ENCODE measurements around the gene FOXO6.
A peak's percentile ranks its signal among the peaks of the same experiment; 100 is the strongest.

The FOXO6 gene

DNA sequence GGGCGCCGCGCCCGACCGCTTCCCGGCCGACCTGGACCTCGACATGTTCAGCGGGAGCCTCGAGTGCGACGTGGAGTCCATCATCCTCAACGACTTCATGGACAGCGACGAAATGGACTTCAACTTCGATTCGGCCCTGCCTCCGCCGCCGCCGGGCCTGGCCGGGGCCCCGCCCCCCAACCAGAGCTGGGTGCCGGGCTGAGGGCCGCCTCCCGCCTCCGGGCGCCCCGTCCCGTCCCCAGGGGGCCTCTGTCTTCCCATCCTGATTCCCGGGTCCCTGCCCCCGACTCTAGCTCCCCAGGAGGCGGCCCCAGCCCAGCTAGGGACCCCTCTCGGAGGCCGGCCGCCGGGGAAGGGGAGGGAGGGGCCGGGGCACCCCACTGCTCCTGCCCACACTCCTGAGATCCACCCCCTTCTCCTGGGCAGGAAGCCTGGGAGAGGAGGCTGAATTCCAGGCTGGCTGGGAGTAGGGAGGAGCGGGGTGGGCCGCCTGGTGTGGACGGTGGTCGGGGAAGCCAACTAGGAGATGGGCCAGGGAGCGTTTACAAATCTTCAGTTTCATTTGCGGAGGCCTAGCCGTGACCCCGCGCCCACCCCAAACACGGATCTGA, 21.4 kb downstream of the FOXO6 start:
- no peak for DNase-seq (ENCODE audit: low read depth in 2 of 2)

DNA sequence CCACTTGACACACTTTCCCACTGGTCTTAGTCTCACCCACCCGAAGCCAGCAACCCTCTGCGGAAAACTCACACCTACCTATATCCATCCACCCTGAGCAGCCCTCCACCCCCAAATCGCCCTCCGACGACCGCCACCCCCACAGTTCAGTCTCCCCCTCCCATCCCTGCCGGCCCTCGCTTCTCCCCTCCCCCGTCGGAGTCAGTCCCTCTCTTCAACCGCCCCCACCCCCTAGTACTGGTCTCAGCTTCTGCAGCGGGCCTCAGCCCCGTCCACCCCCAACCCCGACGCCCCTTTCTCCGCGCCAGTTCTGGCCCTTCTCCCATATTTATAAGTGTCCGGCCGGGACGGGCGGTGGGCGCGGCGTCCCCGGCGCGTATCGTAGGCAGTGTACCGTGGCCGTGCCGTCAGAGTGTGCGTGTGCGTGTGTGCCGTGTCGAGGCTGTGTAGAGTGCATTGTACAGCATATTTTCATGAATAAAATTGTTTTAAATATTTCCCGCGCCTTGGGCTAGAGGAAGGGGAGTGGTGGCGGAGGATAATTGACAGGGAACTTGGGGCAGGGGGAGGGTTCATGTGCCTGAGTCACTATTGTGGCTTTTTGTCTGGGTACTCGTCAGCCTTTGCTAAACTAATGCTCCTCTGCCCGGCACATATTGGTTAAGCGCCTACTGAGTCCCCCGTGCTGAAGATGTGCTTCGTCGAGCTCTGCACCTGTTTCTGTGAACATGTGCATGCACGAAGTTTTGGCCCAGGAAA, 22.0 kb downstream of the FOXO6 start:
- DNase-seq (ENCODE audit: low read depth in 2 of 2), result peak in 1 of 2 donors; percentile 17

DNA sequence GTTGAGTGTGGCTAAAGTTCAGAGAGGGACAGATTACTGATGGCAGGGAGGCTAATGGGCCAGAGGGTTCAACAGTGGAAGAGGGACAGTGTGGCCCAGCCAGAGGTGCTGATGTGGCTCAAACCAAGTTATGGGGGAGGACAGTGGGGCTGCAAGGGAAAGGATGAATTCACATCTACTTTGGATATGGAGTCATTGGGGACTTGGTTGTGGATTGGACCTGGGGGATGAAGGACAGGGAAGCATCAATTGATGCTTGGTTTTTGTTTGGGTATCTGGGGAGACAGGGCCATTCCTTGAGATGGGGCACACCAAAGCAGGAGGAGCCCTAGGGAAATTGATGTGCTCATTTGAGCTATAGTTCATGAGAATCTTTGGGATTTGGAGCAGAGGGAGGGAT, 23.3 kb downstream of the FOXO6 start:
- DNase-seq (ENCODE audit: low read depth in 2 of 2), result no peak

DNA sequence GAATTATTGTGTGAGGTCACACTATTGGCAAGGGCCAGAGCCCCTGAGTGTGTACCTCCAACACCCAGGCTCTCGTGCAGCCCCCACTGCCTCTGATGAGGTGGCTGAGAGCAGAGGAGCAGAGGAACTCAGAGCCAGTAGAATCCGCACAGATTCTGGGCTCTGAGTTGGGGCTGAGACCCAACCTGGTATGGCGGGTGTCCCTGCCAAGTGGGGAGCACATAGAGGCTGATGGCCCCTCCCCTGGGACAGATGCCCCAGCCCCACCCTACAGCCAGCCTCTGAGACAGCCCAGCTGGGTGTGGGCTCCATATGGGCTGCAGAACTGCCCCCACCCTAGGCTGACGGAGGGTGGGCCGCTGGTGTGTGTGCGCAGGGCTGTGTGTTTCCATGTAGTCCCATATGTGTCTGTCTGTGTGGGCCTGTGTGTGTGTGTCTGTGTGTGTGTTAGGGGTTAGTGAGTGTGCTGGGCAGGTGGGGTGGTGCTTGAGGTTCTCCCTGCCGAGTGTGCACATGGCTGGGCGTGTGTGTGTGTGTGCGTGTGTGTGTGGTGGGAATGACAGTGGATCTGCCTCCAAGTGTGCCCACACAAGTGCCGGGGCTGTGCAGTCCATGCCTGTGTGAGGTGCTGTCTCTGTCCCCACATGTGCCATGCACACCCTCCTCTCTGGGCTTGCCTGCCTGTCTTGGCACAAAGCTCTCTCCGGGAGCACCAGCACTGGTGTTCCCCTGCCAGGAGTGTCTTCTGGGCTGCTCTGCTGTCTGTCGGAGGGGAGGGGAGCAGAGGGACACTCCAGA, 24.4 kb downstream of the FOXO6 start:
- DNase-seq (ENCODE audit: low read depth in 2 of 2), result no peak

DNA sequence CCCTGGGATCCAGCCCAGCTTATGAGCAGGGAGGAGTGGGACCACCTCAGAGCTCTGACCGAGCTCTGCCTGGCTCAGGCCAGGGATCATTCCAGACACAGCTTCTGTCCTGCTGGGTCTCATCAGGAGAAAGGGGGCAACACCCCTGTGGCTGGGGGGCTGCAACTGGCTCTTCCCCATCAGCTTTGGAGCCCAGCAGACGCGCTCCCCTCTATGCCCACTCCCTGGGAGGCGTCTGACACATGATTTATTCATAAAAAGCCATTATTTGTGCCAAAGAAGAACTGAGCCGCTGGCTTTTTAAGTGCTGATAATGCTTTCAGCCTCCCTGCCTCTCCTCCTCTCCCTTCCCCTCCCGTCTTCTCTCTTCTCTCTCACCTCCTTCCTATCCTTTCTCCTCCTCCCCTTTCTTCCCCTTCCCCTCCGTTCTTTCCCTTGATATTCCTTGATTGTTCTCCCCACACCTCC, 25.0 kb downstream of the FOXO6 start:
- DNase-seq (ENCODE audit: low read depth in 2 of 2), result no peak

DNA sequence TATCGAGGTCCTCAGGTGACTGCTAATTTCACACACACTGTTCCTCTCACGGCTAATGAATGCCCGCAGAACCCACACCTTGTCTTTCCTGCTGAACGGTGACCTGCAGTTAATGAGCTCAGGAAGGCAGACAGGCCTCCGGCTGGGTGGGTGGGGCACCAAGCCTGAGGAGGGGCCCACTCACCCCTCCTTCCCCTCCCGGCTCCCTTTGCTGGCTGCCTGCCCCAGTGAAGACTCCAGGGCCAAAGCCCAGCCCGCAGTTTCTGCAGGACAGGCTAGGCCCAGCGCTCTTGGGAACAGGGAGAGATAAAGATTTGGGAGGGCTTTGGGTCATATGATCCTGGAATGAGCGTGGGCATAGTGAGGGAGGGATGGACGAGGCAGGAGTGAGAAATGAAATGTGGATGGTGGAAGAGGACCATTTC, 26.4 kb downstream of the FOXO6 start:
- no peak for DNase-seq (ENCODE audit: low read depth in 2 of 2)

DNA sequence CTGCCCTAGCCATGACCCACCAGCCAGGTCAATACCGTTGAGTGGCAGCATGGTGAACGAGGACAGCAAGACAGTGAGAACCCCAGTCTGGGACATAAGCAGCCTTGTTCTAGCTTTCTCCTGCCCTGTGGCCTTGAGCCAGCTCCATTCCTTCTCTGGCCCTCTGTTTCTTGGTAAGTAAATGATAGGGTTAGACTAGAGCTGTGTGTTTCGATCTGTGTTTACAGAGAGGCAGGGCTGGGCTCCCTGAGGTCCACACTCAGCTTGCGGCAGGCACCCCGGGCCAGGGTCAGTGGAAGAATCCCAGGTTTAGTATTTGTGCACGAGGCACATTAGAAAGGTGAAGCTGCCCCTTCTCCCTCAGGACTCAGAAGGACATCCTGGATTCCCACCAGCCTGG, 27.3 kb downstream of the FOXO6 start:
- DNase-seq (ENCODE audit: low read depth in 2 of 2), result no peak

DNA sequence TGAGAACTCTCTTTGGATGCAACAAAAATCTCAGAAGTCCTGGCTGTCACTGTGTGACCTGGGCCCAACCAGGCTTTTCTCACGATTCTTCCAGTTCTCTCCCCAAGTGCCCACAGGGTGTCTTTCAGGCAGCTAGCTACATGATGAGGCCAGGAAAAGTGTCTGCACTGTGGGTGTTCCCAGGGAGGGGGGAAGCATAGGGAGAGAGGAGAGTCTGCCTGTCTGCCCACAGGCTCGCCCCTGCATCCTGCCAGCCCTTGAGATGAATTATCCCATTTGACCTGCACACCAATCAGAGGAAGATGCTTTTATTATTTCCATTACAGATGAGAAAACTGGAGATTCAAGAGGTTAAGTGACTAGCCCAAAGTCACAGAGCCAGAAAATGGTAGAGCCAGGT, 27.8 kb downstream of the FOXO6 start:
- no peak for DNase-seq (ENCODE audit: low read depth in 2 of 2)

DNA sequence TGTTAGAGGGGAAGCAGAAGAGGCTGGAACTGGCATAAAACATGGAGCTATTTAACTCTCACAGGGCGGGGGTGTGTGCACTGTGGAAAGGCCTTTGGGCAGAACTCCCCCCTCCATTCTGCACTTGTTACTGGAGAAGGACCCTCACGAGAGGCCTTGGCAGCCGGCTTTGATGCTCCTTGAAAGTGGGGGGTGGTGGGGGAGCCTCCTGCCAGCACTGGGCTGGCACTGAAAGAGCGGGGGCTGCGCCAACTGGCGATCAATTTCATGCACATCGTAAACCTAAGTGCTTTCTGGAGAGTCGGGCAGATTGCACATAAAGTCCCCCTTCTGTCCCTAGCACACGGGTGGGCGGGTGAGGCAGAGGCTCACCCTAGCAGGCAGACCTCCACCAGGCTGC, 28.9 kb downstream of the FOXO6 start:
- DNase-seq (ENCODE audit: low read depth in 2 of 2), result no peak

DNA sequence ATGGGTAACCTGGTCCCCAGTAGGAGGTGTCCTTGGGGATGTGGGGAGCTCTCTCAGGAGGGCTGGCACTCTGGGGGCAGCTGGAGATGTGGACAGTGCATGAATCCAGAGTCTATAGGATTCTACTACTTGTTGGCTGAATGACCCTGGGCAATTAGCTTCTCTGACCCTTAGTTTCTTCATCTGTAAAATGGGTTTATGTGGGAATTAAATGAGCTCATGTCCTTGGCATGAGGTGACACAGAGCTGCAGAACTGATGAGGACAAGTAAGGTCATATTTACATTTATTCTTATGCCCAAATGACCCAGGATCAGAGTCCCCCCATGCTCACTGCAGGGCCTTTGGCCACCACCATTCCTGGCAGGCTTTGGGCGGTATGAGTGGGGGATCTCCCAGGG, 29.3 kb downstream of the FOXO6 start:
- DNase-seq (ENCODE audit: low read depth in 2 of 2), result no peak

DNA sequence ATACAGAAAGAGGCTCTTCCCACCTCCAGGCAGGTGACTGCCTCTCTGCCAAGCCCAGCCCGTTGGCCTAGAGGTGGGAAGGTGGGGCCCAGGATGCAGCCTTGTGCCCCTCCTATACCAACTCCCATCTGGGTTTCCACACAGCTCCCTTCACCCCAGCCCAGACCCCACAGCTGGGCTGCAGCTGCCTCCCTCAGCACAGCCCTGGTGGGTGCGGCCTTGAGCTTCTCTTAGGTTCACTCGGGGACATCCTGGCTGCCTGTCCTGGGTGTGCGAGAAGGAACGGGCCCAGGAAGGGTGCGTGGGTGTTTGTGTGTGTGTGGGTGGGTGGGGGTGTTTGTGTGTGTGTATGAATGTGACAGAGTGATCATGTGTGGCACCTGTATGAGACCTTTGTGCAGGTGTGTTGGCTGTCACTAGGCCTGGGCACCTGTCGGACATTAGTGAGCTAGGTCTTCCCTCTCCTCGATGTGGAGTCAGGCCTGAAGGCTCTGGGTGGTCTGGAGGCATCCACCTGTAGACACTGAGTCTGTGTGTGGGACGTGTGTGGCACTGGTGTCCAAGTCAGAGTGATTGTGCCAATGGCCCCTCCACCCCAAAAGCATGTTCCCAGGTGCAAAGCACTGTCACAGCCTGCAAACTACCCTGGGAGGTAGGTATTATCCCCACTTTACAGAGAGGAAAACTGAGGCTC, 30.7 kb downstream of the FOXO6 start:
- DNase-seq (ENCODE audit: low read depth in 2 of 2), result no peak

DNA sequence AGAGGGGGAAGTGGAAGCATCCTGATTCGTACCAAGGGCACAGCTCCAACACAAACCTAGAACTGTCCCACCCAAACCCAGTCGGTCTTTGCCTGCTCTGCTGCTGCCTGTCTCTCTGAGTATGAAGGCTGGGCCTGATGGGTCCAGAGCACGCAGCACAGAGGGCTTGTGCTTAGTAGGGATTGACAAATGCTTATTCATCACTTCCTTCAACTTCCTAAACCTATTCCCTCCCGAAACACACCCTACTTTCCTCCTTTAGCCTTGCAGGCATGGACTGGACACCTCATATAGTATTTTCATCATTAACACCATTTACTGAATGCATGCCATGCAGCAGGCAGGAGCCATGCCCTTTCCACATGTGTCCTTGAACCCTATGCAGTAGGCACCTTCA, 31.3 kb downstream of the FOXO6 start:
- no peak for DNase-seq (ENCODE audit: low read depth in 2 of 2)

DNA sequence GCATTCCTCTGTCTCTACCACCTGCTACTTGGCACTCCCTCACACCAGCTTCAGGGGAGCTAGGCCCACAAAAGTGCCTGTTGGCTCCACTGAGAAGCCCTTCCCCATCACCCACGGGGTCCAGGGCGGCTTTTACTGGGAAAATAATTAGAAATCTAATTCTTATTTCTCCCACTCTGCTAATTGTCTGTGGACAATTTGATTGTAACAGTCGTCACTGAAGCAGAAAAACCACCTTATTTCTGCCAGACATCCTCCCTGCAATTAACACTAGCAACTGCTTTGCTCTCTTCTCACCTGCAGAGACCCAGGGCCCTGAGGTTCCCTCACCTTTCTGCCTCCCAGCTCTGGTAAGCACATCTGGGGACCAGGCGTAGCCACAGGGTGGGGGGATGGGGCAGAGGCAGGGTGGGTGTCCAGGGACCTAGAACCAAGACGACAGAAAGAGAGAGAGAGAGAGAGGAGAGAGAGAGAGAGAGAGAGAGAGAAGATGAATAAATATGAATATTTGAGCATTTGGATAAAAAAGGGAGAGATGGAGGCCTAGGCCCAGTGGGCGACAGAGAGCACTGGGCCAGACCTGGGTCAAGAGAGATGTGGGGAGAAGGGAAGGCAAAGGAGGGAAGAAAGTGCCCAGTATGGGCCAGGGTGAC, 32.6 kb downstream of the FOXO6 start:
- no peak for DNase-seq (ENCODE audit: low read depth in 2 of 2)

DNA sequence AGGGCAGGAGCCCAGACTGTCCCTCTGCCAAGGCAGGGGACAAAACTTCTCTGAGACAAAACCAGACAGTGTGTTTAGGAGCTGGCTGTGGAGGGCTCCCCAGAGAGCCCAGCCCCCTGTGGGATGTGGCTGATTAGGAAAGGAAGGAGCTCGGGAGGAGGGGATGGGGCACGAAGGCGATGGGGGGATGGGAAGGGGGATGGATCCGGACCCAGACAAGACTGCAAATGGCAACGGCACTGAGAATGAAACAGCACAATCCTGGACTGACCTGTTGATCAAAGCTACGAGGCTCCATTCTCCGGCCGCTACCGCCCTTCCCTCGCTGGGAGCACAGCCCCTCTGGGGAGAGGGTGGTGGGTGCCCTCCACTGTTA, 33.1 kb downstream of the FOXO6 start:
- no peak for DNase-seq (ENCODE audit: low read depth in 2 of 2)

DNA sequence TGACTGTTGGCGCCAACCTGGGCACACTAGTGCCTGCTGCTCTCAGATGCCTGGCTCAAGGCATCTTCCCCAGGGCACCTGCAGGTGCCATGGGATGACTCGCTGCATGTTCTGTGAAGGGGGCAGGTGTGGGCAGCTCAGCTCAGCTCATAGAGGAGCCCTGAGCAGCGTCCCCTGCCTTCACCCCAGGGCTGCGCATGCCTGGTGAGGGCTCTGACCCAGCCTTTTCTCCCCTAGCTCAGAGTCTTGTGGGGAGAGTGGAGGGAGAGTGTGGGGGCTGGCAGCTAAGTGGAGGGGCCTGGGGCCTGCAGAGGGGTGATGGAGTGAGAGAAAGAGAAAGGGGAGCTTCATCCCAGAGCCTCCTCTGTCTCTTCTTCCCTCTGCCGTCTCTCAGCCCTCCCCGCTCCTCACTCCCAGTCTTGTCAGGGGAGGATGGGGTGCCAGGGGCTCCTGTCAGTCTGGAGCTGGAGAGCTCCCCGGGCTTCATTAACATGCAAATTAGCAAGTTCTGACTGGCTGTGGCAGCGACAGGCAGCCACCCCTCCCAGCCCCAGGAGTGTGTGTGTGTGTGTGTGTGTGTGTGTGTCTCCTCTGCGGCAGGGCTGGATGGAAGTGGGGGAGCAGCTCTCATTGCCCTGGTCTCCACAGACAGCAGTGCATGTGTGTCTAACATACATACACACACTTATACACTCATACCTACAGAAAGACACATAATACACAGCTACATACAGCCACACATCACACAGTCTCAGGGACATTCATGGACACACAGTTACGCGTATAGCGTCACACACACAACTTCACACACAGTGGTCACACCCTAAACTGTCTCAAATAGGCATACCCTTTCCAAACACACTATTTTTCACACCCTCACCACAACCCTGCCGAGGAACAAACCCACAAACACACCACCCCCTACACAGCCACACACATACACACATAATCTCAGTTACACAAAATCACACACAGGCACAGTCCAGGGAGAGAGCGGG, 34.0 kb downstream of the FOXO6 start:
- DNase-seq (ENCODE audit: low read depth in 2 of 2), result no peak

DNA sequence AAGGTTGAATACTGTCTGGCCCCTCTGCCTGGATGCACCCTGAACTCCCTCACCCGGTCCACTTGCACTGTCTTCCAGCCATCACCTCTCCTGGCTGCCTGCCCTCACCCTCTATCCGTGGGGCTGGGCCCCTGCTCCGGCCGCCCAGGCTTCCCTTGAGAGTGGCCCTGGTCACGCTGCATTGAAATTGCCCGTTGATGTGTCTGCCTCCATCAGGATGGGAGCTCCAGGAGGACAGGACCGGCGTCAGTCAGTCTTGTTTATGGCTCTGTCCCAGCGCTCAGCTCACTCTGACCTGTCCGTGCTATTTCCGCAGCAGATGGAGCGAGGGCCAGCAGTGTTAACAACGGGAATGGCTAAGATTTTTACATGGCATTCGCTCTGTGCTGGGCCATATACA, 34.9 kb downstream of the FOXO6 start:
- DNase-seq (ENCODE audit: low read depth in 2 of 2), result no peak

DNA sequence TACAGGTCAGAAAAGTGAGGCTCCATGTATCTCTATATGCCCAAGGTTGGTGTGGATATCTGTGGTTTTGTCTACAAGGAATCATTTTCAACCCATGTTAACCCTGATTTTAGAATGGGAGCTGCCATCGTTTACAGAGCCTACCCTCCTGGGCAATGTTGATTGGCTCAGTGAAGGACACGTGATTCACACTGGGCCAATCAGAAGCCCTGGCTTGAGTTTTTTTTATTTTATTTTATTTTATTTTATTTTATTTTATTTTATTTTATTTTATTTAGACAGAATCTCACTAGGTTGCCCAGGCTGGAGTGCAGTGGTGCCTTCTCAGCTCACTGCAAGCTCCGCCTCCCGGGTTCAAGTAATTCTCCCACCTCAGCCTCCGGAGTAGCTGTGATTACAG, 35.8 kb downstream of the FOXO6 start:
- DNase-seq (ENCODE audit: low read depth in 2 of 2), result no peak

DNA sequence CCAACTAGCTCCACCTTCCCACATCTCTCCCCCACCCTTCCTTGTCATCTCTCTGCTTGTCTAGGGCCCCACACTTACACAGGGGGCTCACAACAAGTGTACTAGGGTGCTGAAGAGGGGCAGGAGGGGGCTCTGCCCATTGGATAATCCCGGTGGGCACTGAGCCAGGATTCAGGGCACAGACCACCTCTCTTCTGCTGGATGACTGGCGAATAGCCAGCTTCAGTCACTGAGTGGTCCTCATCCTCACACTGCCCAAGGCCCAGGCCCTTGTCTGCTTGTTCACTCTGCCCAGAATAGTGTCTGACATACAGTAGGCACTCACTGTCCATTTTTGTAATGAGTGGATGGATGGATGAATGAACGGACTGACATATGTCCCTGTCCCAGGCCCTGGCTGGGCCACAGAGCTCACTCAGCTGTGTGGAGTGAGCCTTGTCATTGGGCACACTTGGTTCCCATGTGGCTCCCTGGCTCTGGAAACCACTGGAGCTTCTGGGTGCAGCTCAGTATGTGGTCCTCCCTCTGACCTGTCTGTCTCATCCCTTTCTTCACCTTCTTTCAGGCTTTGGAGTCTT, 36.6 kb downstream of the FOXO6 start:
- no peak for DNase-seq (ENCODE audit: low read depth in 2 of 2)

DNA sequence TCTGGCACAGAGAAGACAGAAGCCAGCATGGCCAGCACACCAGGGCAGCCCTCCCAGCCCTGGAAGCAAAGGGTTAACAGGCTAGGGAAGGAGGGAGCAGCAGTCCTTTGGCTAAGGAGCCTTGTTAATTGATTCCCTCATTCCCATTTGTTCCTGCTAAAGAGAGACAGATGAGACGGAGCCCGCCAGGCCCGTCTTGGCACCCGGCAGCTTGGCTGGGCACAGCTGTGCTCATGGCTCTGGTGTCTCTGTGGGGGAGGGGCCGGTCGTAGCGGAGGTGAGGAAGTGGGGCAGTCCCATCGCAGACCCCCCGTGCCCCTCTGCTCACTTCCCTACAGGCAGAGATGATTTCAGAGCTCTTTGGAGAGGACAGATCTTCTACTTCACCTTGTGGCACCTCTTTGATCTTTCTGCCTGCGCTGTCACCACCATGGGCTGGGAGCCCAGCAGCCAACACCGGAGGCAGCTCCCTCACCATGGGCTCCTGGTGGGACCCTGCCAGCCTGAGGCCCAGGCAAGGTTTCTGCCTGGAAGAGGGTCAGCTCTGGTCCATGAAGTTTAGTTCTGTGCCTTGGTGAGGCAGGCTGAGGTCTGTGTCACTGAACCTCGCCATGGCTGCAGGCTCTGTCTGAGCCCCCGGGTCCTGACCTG, 38.0 kb downstream of the FOXO6 start:
- DNase-seq (ENCODE audit: low read depth in 2 of 2), result no peak

DNA sequence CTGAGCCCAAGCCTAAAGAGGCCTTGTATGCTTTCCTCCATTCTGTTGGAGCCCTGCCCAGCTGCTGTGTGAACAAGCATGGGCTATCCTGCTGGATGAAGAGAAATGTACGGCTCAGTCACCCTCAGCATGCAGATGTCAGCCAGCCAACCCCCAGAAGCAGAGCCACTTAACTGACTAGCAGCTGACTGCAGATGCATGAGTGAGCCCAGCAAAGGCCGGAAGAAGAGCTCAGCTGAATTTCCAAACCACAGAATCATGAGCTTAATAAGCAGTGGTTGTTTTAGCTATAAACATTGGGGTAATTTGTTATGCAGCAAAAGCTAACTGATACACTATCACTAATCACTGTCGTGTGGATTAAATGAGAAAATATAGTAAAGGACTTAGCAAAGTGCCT, 39.0 kb downstream of the FOXO6 start:
- DNase-seq (ENCODE audit: low read depth in 2 of 2), result no peak

All from stimulated activated CD8-positive, alpha-beta memory T cell treated with anti-CD3 and anti-CD28 coated beads, Interleukin-2, amount 100 ng/mL, for 48 hours (primary cell).